ENCODE results near the gene BAZ2A.
A peak's percentile ranks its signal among the peaks of the same experiment; 100 is the strongest.
"Not testable (repeated sequence)": the region's sequence is repeated elsewhere in the genome, so short reads cannot be mapped to it uniquely, and the experiment has no call there.

BAZ2A gene

DNA sequence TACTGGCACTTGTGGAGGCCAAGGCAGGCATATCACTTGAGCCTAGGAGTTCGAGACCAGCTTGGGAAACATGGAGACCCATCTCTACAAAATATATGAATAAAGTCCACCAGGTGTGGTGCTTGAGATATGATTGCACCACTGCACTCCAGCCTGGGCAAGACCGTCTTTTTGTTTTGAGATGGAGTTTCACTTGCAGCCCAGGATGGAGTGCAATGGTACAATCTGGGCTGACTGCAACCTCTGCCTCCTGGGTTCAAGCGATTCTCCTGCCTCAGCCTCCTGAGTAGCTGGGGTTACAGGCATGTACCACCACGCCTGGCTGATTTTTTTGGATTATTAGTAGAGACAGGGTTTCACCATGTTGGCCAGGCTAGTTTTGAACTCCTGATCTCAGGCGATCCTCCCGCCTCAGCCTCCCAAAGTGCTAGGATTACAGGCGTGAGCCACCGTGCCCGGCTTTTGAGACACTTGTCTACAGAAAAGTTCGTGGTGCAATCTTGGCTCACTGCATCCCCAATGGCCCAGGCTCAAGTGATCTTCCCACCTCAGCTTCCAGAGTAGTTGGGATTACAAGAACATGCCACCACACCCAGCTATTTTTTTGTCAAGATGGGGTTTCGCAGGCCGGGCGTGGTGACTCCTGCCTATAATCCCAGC is 32.0 kb upstream of the BAZ2A start:
- TF ChIP-seq, protein P1, sequence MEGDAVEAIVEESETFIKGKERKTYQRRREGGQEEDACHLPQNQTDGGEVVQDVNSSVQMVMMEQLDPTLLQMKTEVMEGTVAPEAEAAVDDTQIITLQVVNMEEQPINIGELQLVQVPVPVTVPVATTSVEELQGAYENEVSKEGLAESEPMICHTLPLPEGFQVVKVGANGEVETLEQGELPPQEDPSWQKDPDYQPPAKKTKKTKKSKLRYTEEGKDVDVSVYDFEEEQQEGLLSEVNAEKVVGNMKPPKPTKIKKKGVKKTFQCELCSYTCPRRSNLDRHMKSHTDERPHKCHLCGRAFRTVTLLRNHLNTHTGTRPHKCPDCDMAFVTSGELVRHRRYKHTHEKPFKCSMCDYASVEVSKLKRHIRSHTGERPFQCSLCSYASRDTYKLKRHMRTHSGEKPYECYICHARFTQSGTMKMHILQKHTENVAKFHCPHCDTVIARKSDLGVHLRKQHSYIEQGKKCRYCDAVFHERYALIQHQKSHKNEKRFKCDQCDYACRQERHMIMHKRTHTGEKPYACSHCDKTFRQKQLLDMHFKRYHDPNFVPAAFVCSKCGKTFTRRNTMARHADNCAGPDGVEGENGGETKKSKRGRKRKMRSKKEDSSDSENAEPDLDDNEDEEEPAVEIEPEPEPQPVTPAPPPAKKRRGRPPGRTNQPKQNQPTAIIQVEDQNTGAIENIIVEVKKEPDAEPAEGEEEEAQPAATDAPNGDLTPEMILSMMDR (IDR thresholded peaks at IDR 0.05): no peak
- DNase-seq (ENCODE audit: low spot score): no peak
- H3K4me3 ChIP-seq: no peak overlapping the region
- no peak overlapping the region for H3K27ac ChIP-seq

DNA sequence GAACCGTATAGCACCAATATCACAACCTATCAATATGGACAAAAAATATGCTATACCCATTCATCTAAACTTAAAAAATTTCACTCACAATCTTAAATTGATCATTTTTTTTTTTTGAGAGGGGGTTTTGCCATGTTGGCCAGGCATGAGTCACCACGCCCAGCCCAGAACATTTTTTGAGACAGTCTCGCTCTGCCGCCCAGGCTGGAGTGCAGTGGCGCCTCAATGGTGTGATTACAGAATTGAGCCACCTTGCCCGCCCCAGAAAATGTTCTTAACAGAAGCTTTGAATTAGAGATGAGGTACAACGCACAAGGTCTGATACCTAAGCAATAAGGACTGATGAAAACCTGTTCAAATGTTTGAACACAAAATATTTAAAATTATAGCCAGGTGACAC is 31.4 kb upstream of the BAZ2A start:
- no peak for DNase-seq (ENCODE audit: low spot score)
- H3K4me3 ChIP-seq: no peak overlapping the region
- TF ChIP-seq, protein P1 (IDR thresholded peaks at IDR 0.05): no peak
- no peak overlapping the region for H3K27ac ChIP-seq

DNA sequence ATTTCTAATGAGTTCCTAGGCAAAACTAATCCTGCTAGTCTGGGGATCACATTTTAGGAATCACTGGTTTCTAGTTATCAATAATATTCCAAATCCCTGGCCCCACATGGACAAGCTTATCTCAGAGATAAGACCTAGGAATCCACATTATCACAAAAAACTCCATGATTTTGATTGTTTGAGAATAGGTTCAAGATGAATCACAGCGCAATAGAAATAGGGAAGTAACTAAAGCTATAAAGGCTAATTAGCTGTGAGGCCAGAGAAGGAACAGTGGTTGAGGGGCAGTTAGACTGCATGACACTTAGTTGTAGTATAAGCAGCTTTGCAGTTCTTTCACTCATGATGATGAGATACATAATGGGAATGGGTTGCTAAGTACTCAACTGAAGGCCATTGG is 28.8 kb upstream of the BAZ2A start:
- TF ChIP-seq, protein P1 (IDR thresholded peaks at IDR 0.05): no peak
- H3K27ac ChIP-seq: no peak overlapping the region
- no peak for DNase-seq (ENCODE audit: low spot score)
- no peak overlapping the region for H3K4me3 ChIP-seq

DNA sequence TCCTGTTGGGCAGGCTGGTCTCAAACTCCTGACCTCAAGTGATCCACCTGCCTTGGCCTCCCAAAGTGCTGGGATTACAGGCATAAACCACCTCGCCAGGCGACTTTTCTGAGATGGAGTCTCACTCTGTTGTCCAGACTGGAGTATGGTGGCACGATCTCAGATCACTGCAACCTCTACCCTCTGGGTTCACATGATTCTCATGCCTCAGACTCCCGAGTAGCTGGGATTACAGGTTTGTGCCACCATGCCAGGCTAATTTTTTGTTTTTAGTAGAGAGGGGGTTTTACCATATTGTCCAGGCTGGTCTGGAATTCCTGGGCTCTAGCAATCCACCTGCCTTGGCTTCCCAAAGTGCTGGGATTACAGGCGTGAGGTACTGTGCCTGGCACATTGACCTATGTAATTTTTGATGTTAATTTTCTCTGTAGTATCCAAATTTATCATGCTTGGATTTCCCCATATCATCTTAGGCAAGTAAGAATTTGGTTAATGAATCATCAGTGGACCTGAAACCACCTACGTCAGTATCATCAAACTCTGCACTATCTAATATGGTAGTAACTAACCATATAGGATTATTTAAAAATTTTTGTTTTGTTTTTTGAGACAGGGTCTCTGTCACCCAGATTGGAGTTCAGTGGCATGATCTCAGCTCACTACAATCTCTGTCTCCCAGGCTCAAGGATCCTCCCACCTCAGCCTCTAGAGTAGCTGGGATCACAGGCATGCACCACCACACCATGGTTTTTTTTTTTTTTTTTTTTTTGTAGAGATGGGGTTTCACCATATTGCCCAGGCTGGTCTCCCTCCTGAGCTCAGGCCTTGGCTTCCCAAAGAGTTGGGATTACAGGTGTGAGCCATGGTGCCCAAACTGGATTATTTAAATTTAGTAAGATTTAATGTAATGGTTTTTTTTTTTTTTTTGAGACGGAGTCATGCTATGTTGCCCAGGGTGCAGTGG is 27.6 kb upstream of the BAZ2A start:
- TF ChIP-seq, protein P1 (IDR thresholded peaks at IDR 0.05): no peak
- Histone ChIP-seq H3K4me3 (no peak overlapping the region), H3K27ac (no peak overlapping the region)
- DNase-seq (ENCODE audit: low spot score): no peak

DNA sequence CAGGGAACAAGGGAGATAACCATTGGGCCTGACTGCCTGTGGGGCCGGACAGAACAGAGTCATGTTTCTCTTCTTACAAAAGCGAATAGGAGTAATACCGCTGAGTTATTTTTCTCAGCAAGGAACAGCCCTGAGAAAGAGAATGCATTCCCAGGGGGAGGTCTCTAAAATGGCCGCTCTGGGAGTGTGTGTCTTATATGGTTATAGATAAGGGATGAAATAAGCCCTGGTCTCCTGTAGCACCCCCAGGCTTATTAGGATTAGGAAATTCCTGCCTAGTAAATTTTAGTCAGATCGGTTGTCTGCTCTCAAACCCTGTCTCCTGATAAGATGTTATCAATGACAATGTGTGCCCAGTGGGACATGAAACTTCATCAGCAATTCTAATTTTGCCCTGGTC is 23.7 kb upstream of the BAZ2A start:
- not testable (repeated sequence) for DNase-seq (ENCODE audit: low spot score); H3K27ac ChIP-seq; H3K4me3 ChIP-seq

DNA sequence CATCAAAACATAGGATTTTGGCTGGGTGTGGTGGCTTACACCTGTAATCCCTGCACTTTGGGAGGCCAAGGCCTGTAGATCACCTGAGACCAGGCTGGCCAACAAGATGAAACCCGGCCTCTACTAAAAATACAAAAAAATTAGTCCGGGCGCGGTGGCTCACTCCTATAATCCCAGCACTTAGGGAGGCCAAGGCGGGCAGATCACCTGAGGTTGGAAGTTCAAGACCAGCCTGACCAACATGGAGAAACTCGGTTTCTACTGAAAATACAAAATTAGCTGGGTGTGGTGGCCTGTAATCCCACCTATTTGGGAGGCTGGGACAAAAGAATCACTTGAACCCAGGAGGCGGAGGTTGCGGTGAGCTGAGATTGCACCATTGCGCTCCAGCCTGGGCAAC is 17.9 kb upstream of the BAZ2A start:
- not testable (repeated sequence) for H3K4me3 ChIP-seq; DNase-seq (ENCODE audit: low spot score); H3K27ac ChIP-seq

DNA sequence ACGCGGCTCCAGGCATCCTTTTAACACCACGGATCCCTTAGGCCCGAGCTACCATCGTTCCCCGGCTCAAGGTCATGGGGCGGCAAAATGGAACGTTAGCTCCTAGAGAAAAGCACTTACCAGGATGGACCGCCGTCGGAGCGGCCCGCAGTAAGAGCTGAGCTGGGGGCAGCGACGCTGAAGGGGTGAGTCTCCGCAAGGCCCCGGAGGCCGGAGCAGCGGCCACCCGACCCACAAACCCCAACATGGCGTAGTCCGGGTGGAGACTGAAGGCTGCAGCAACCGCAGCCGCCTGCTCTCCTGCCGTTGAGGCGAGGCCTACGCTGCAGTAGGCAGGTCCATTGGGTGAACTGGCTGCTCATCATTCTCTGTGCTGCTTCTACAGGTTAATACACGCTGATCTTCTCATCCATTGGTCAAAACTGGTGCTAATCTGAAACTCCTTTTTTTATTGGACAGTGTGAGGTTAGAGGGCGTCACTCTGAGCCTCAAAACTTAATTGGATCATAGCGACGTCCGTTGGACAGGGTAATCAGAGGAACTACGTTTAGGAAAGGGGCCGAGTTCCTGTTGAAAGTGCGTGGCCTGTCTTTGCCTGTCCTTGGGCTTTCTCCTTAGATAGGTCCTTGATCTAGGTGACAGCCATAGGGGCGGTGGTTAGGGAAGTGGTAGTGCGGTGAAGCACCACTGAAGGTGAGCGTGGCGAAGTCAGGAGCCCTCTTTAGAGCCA is 15.8 kb upstream of the BAZ2A start, which contains the start of gene ATP5F1B:
TSS of gene ATP5F1B (minus strand) at position 268 of the 730 bp plus-strand sequence. CDS start at position 247, 21 bp downstream.
- peak; percentile 96 for DNase-seq (ENCODE audit: low spot score)
- Histone ChIP-seq H3K27ac (peak within 1 kb of the TSS; percentile 77 to 92), H3K4me3 (peak within 1 kb of the TSS; percentile 89)
- TF ChIP-seq, protein P1 (IDR thresholded peaks at IDR 0.05): no peak
